ENCODE data around the gene HINT3. TPM values are rescaled to one million over a fixed set of nuclear protein-coding genes. Genes with fewer than 3 reads are reported as not detected.

HINT3 gene
- total and polyA plus RNA-seq, 2 experiments from 2014 or later, result 1.8 to 8.0 TPM

- Histone ChIP-seq H3K36me3 (ENCODE audit: insufficient read depth) (no peaks in the 10 kb centered on the region), H3K4me2 (no peak overlapping the region), H3K27ac (ENCODE audit: low read depth) (no peak overlapping the region), H4K20me1 (replicated peaks; ENCODE audit: insufficient read depth) (no peaks in the 10 kb centered on the region; the same call in 1 of the 2 replicates), H3K27me3 (ENCODE audit: insufficient read depth) (no peaks in the 10 kb centered on the region), H3K4me3 (no peak overlapping the region), H3F3A (replicated peaks; ENCODE audit: low read depth) (no peaks in the 10 kb centered on the region), H3K9me2 (ENCODE audit: insufficient read depth) (no peaks in the 10 kb centered on the region), H3K79me2 (replicated peaks; ENCODE audit: insufficient read depth) (no peaks in the 10 kb centered on the region), H2AFZ (no peak overlapping the region), H3K4me1 (ENCODE audit: insufficient read depth) (peaks cover 23% of the 10 kb centered on the region)
- DNase-seq (ENCODE audit: low spot score), result no peak
- Mint-ChIP-seq H3K27me3 (ENCODE audit: insufficient read depth, low read depth, poor library complexity) (peaks cover 6% of the 10 kb centered on the region), H3K27ac (no peak overlapping the region), H3K9me3 (no peaks in the 10 kb centered on the region), H3K4me3 (no peak overlapping the region), H3K4me1 (peaks cover 21% of the 10 kb centered on the region), H3K36me3 (ENCODE audit: low read depth) (no peaks in the 10 kb centered on the region)
- TF ChIP-seq NANOG (IDR thresholded peaks at IDR 0.05; ENCODE audit: borderline replicate concordance), result no peak
- no peak for TF ChIP-seq EZH2 (IDR thresholded peaks at IDR 0.05; ENCODE audit: low read depth, unreplicated experiment)
- no peak for TF ChIP-seq ZNF462 (CRISPR knock-in tag; IDR thresholded peaks at IDR 0.05)
- TF ChIP-seq, protein P1, sequence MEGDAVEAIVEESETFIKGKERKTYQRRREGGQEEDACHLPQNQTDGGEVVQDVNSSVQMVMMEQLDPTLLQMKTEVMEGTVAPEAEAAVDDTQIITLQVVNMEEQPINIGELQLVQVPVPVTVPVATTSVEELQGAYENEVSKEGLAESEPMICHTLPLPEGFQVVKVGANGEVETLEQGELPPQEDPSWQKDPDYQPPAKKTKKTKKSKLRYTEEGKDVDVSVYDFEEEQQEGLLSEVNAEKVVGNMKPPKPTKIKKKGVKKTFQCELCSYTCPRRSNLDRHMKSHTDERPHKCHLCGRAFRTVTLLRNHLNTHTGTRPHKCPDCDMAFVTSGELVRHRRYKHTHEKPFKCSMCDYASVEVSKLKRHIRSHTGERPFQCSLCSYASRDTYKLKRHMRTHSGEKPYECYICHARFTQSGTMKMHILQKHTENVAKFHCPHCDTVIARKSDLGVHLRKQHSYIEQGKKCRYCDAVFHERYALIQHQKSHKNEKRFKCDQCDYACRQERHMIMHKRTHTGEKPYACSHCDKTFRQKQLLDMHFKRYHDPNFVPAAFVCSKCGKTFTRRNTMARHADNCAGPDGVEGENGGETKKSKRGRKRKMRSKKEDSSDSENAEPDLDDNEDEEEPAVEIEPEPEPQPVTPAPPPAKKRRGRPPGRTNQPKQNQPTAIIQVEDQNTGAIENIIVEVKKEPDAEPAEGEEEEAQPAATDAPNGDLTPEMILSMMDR (conservative IDR thresholded peaks at IDR 0.05; ENCODE audit: low read depth in 2 of 2), result no peak
- TF ChIP-seq CREB1 (CRISPR knock-in tag; IDR thresholded peaks at IDR 0.05; ENCODE audit: low read depth), result no peak
- no peak for TF ChIP-seq POLR2AphosphoS5 (IDR thresholded peaks at IDR 0.05; ENCODE audit: low read depth)
- TF ChIP-seq JUNB (IDR thresholded peaks at IDR 0.05; ENCODE audit: unreplicated experiment), result no peak
- TF ChIP-seq STAT1 (IDR thresholded peaks at IDR 0.05; ENCODE audit: unreplicated experiment), result no peak
- TF ChIP-seq, protein P2, sequence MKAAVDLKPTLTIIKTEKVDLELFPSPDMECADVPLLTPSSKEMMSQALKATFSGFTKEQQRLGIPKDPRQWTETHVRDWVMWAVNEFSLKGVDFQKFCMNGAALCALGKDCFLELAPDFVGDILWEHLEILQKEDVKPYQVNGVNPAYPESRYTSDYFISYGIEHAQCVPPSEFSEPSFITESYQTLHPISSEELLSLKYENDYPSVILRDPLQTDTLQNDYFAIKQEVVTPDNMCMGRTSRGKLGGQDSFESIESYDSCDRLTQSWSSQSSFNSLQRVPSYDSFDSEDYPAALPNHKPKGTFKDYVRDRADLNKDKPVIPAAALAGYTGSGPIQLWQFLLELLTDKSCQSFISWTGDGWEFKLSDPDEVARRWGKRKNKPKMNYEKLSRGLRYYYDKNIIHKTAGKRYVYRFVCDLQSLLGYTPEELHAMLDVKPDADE (IDR thresholded peaks at IDR 0.05), result no peak
- no peak for TF ChIP-seq ZNF331 (CRISPR knock-in tag; IDR thresholded peaks at IDR 0.05; ENCODE audit: low read depth)
- no peak for TF ChIP-seq EZH2phosphoT487 (IDR thresholded peaks at IDR 0.05; ENCODE audit: unreplicated experiment)
- no peak for TF ChIP-seq ZNF114 (CRISPR knock-in tag; IDR thresholded peaks at IDR 0.05)
- TF ChIP-seq, protein P3, sequence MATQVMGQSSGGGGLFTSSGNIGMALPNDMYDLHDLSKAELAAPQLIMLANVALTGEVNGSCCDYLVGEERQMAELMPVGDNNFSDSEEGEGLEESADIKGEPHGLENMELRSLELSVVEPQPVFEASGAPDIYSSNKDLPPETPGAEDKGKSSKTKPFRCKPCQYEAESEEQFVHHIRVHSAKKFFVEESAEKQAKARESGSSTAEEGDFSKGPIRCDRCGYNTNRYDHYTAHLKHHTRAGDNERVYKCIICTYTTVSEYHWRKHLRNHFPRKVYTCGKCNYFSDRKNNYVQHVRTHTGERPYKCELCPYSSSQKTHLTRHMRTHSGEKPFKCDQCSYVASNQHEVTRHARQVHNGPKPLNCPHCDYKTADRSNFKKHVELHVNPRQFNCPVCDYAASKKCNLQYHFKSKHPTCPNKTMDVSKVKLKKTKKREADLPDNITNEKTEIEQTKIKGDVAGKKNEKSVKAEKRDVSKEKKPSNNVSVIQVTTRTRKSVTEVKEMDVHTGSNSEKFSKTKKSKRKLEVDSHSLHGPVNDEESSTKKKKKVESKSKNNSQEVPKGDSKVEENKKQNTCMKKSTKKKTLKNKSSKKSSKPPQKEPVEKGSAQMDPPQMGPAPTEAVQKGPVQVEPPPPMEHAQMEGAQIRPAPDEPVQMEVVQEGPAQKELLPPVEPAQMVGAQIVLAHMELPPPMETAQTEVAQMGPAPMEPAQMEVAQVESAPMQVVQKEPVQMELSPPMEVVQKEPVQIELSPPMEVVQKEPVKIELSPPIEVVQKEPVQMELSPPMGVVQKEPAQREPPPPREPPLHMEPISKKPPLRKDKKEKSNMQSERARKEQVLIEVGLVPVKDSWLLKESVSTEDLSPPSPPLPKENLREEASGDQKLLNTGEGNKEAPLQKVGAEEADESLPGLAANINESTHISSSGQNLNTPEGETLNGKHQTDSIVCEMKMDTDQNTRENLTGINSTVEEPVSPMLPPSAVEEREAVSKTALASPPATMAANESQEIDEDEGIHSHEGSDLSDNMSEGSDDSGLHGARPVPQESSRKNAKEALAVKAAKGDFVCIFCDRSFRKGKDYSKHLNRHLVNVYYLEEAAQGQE (IDR thresholded peaks at IDR 0.05; ENCODE audit: unreplicated experiment), result no peak
- no peak for ATAC-seq
These were observed 34.2 kb upstream of the HINT3 start for GRCh38 chr6:125922322-125922860.

Data from GM23338 (cell line).